Occipital lobe (tissue), 2 donors: ENCODE data around the gene ARHGEF4. TPM values are rescaled to one million over a fixed set of nuclear protein-coding genes. Genes with fewer than 3 reads are reported as not detected.
"Not testable (repeated sequence)": the region's sequence is repeated elsewhere in the genome, so short reads cannot be mapped to it uniquely, and the experiment has no call there.

Experiments used
- DNase-seq: peaks from one replicate; lab custom pipeline; 2025; lab: John Stamatoyannopoulos, UW
- total RNA-seq: library from RNA; depleted of rRNA; stranded (reverse); fragments of >200 nt; gene quantifications from one replicate; pipeline ENCODE4 v1.2.3, GENCODE V29; 2014

ARHGEF4 gene
- total RNA-seq, 1 donor from 2014 or later, result 38.7 TPM

- DNase-seq, result no peak
Measured at GRCh38 chr2:130976591-130977237, 140.0 kb downstream of the ARHGEF4 start.

DNA sequence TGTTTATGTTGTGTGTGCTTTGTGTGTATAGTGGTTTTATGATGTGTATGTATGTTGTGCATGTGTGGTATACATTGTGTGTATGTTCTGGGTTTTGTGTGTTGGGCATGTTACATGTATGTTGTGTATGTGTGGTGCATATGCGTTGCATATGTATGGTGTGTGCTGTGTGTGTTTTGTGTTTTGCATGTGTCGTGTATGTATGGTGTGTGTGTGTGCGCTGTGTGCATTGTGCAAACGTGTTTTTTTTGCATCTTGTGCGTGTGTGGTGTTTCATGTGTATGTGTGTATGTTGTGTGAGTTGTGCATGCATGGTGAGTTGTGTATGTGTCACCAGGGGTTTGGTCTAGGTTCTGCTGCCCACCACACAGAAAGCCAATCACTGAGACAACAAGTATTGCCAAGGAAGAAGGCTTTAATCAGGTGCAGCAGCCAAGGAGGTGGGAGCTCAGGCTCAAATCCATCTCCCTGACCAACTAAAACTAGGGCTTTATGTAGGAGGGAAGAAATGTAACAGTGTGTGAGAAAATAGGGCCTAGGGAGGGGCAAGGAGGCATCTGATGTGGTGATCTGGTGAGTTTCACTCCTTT, 140.8 kb downstream of the ARHGEF4 start:
- DNase-seq, result no peak

GRCh38 chr2:130981667-130982066, 145.0 kb downstream of the ARHGEF4 start:
- DNase-seq, result no peak

- no peak for DNase-seq
Measured at GRCh38 chr2:130985206-130985780, 148.6 kb downstream of the ARHGEF4 start.

DNA sequence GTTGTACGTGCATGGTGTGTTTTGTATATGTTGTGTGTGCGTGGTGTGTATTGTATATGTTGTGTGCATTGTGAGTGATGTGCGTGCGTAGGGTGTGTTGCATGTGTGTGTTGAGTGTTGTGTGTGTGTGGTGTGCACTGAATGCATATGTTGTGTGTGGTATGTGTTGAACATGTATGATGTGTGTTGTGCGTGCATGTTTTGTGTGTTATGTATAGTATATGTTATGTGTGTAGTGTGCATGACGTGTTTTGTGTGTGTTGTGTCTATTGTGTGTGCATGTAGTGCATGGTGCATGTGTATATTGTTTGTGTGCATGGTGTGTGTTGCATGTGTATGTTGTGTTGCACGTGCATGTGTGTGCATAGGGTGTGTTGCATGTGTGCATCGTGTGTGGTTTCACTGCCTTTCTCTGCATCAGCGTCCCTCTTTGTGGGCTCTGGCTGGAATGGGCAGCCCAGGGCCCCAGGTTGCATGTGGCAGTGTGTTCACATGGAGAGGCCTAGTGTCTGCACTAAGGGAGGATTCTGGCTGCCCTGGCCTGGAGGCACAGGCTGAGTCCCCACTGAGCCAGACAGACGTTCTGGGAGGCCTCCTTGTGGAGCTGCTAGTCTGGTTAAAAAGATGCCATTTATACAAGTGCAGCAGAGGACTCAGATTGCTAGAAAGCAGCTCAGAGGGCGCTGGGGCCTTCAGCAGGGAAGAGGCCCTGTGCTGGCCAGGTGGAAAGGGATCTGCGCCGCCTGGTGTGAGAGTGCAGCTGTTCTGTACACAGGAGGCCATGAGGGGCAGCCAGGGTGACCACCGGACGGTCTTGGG, 149.3 kb downstream of the ARHGEF4 start:
- no peak for DNase-seq

DNA sequence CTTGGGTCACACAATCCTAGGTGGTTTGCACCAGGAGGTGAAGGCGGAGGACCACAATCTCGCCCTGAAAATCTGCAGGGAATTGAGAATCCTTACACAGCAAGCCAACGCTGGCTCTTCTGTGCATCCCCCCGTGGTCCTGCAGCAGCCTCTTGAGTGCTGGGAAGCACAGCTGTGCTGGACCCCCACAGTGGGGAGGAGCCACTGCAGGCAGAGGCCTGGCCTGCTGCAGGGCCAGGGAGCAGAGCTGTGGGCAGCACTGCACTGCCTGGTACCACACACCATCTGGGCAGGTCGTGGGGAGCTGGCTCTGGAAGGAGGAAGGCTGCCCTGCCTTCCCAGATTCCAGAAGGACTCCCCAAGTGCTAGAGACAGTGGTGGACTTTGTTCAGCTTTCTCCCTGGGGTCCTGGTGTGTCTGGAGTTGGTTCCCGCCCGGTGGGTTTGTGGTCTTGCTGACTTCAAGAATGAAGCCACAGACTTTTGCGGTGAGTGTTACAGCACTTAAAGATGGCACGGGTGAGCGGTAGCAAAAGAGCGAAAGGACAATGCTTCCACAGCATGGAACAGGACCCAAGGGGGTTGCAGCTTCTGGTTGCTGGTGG, 150.3 kb downstream of the ARHGEF4 start:
- DNase-seq, result no peak

- no peak for DNase-seq
Measured at GRCh38 chr2:130987519-130988425, 151.1 kb downstream of the ARHGEF4 start.

DNA sequence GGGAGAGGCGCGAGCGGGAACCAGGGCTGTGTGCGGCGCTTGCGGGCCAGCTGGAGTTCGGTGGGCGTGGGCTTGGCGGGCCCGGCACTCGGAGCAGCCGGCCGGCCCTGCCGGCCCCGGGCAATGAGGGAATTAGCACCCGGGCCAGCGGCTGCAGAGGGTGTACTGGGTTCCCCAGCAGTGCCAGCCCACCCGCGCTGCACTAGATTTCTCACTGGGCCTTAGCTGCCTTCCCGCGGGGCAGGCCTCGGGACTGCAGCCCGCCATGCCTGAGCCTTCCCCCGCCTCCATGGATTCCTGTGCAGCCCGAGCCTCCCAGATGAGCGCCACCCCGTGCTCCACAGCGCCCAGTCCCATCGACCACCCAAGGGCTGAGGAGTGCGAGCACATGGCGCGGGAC, 154.7 kb downstream of the ARHGEF4 start:
- not testable (repeated sequence) for DNase-seq

- DNase-seq, result not testable (repeated sequence)
Measured at GRCh38 chr2:130992003-130992402, 155.3 kb downstream of the ARHGEF4 start.

GRCh38 chr2:130996691-130997090, 160.0 kb downstream of the ARHGEF4 start:
- no peak for DNase-seq

GRCh38 chr2:130997198-130997597, 160.5 kb downstream of the ARHGEF4 start:
- no peak for DNase-seq

DNA sequence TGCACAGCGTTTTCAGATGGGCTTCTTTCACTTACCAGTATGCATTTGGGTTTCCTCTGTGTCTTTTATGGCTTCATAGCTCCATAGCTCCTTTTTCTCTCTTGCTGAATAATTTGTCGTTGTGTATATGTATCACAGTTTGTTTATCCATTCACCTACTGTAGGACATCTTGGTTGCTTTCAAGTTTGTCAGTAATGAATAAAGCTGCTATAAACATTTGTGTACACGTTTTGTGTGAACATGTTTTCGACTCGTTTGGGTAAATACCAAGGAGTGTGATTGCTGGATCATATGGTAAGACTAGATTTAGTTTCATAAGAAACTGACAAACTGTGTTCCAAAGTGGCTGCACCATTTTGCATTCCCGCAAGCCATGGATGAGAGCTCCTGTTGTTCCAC, 161.8 kb downstream of the ARHGEF4 start:
- no peak for DNase-seq

GRCh38 chr2:131004446-131005209, 167.9 kb downstream of the ARHGEF4 start:
- no peak for DNase-seq

DNA sequence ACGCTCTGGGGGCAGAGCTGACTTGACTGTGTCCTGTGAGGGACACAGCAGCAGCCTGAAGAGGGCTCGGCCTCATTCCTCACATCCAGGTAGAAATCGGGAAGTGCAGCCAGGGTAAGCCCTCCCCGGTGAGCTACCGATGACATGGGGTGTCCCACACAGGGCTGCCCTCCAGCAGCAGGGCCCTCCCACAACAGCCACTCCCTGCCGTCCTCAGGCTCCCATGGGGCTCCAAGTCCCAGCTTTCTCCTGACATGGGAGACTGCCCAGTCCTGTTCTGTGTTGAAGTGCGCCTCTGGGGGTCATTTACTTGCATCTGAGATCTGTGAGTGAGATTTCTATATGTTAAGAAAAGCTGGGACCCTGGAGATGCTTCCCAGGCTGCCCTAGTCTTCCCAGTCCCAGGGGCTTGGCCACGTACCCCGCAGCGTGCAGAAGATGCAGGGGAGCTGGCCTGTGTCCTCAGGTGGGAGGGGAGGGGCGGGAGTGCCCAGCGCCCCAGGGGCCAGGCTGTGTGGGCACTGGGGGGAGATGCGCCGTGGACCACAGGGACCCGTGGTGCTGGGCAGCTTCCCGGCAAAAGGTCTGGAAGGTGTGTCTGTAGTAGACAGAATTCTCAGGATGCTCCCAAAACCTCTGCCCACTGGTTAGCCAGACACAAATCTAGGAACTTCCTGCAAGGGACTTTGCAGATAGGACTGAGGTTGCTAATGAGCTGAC, 168.7 kb downstream of the ARHGEF4 start:
- no peak for DNase-seq

GRCh38 chr2:131006561-131006960, 169.8 kb downstream of the ARHGEF4 start:
- no peak for DNase-seq

- DNase-seq, result no peak
Measured at GRCh38 chr2:131008967-131009366, 172.3 kb downstream of the ARHGEF4 start.

DNA sequence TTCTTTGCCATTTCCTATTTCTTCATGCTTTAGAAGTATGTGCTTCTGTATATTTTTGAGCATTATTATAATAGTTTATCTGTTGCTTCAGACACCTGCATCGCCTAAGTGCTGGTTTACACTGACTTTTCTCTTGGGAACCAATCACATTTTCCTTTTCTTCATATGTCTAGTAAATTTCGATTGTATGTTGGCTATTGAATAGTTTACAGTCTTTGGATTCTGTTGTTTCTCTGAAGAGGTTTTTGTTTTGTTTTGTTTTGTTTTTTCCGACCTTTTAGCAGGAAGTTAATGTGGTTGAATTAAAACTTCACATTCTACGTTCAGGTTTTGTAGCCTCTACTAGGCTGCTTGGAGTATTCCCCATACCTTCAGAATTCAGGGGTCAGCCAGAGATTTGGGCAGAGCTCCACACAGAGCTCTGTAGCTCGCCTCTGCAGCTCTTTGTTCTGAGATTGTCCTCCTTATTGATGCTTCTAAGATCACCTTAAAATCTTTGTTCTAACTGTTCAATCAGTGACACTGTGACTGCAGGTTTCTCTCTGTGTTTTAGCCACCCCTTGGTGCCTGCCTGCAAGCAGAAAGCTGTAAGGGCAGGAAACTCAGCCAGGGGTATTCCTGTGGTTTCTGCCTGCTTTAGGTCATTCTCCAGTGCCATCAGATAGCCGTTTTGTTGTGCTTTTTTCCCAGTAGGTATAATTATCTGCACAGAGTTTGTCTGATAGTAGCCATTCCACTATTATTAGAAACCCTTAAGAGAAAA, 173.2 kb downstream of the ARHGEF4 start:
- DNase-seq, result no peak

DNA sequence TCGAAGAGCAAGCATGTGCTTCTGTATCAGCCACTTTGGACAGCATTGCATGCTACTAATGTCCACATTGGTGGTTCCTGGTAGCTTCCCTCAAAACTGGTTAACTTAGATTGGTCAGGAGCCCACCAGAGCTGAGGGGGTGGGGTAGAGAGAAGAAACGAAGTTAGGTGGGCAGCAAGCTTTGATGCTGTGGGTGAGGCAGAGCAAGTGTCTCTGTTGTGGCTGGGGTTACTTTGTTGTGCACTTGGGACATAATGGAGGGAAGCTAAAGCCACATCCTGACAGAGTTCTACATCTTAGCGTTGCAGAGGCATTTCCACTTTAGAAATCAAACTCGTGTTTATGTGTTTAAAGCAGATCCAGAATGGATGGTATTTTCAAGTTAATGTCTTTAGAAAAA, 173.9 kb downstream of the ARHGEF4 start:
- no peak for DNase-seq

- no peak for DNase-seq
Measured at GRCh38 chr2:131011486-131011885, 174.8 kb downstream of the ARHGEF4 start.
